Occipital lobe (tissue), 2 donors: ENCODE data around the gene EDDM3A. TPM values are rescaled to one million over a fixed set of nuclear protein-coding genes. Genes with fewer than 3 reads are reported as not detected.
"Not testable (repeated sequence)": the region's sequence is repeated elsewhere in the genome, so short reads cannot be mapped to it uniquely, and the experiment has no call there.

Experiments
- DNase-seq: peaks from one replicate; lab custom pipeline; 2025; lab: John Stamatoyannopoulos, UW
- total RNA-seq: library from RNA; depleted of rRNA; stranded (reverse); fragments of >200 nt; gene quantifications from one replicate; pipeline ENCODE4 v1.2.3, GENCODE V29; 2014

Gene EDDM3A
- not detected for total RNA-seq

DNA sequence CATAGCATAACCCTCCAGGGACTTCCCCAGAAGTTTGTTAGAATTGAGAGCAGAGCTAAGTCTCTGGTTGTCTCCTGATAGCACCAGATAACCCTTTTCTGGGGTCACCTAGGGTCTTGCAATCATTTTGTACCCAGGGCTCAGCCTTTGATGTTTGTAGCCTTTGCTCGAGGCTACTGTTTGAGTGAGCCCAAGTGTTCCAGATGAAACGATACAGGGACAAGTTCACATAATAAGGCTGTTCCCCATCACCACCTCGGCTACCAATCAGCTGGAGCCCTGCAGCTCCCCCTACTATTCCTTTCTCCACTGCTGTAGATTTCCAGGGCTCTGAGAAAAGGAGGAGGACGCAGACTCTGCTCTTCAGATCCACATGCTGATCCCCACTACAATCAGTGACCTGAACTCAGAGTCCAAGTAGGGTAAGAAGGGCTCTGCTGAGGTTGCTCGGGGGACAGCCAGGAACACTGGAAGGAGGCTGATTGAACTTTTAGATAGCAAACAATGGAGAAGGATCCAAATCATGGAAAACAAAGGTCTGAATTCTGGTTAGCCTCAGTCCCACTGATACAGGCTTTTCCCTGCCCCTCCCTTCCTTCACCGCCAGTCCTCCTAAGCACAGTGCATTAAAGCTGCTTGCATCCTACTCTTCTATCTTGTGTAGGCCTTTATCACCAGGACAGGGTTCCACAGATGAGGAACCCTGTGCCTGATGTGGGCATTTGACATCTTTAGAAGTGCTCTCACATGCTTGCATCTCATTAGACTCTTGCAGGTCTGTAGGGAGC, at the start of gene EDDM3A:
Gene EDDM3A, plus strand, starts transcription at position 317 of the 788 bp plus-strand sequence. CDS start 1,694 bp downstream, outside the sequence.
- no peak for DNase-seq

- DNase-seq, result no peak
Measured at GRCh38 chr14:20696764-20697163, 48.9 kb upstream of the EDDM3A start.

- peak; percentile 72 for DNase-seq
Measured at GRCh38 chr14:20697273-20698017, 48.2 kb upstream of the EDDM3A start.

GRCh38 chr14:20698018-20698329, 47.7 kb upstream of the EDDM3A start:
- no peak for DNase-seq

- DNase-seq, result no peak
Measured at GRCh38 chr14:20698934-20699333, 46.8 kb upstream of the EDDM3A start.

- DNase-seq, result no peak
Measured at GRCh38 chr14:20699931-20700330, 45.8 kb upstream of the EDDM3A start.

DNA sequence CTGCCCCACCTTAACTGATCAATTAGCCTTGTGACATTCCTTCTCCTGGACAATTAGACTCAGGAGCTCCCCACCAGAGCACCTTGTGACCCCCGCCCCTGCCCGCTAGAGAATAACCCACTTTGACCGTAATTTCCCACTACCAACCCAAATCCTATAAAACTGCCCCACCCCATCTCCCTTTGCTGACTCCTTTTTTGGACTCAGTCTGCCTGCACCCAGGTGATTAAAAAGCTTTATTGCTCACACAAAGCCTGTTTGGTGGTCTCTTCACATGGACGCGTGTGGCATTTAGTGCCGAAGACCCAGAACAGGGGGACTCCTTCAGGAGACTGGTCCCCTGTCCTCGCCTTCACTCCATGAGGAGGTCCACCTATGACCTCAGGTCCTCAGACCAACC, 44.7 kb upstream of the EDDM3A start:
- not testable (repeated sequence) for DNase-seq

DNA sequence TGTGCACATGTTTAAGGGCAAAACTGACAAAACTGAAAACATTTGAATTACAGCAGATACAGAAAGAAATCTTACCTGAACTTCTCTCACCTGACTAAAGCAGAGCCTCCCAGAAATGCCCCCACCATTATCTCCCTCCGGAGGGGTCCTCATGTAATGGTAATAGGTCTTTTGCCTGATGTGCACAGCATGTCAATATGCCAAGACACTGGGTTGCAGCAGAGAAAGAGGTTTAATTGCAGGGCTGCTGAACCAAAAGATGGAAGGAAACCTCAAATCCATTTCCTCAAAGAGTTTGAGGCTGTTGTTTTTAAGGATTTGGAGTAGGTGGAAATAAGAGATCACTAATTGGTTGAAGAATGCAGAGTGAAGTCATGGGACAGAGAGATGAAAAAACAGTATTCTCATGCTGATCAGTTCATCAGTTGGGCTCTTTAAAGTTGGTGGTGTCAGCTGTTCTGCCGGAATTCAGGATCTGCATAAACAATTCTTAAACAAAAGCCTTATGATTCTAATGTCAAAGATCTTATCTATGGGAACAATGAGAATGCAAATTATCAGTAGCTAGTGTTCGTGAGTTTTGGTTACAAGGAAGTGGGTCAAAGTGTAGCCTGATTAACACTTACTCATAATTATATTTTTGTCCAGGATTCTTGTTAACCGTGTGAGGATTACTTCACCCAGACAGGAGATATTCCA, 38.9 kb upstream of the EDDM3A start:
- DNase-seq, result no peak

GRCh38 chr14:20707622-20708021, 38.1 kb upstream of the EDDM3A start:
- no peak for DNase-seq

DNA sequence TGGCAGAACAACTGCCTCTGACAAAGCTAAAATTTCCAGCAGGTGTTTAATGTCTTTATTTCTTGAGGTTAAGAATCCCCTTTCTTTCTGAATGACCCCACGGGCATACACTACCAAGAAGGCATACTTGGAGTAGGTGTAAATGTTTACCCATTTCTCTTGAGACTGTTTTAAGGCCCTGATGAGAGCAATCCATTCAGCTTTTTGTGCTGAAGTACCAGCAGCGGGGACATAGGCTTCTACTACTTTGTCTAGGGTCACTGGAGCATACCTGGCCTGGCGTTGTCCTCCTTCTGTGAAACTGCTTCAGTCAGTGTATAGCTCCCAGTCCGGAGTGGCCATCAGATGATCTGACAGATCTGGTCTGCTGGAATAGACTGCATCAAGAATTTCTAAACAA, 34.4 kb upstream of the EDDM3A start:
- no peak for DNase-seq

GRCh38 chr14:20711685-20712084, 34.0 kb upstream of the EDDM3A start:
- no peak for DNase-seq

- no peak for DNase-seq
Measured at GRCh38 chr14:20712904-20713303, 32.8 kb upstream of the EDDM3A start.

DNA sequence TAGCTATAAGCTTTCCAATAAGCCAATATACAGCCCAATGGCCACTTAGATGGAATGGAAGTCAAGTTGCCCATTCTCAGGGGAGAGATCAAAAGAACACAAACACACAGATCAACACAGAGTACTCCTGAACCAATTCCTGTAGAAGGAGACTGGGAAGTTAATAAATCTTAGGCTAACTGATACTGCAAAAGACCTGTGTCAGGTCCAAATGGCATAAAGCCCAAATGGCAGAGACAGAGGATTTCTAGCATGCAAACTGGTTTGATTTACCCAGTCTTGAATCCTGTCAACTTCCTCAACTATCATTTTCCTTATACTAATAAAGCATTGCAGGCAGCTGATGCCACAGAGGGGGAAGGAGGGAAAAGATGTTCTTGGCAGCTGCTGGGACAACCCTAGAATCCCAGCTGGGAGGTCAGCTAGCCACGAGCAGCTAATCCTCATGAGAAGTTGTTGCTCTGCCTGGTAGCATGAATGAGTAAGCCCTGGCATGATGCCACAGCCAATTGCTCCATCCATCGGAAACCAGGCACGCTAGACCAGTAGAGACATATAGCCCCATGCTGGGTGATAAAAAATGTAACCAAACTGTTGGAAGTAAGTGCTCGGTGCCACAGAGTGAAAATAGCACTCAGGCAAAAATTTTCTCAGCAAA, 31.0 kb upstream of the EDDM3A start:
- DNase-seq, result no peak

- DNase-seq, result no peak
Measured at GRCh38 chr14:20719777-20720176, 25.9 kb upstream of the EDDM3A start.

DNA sequence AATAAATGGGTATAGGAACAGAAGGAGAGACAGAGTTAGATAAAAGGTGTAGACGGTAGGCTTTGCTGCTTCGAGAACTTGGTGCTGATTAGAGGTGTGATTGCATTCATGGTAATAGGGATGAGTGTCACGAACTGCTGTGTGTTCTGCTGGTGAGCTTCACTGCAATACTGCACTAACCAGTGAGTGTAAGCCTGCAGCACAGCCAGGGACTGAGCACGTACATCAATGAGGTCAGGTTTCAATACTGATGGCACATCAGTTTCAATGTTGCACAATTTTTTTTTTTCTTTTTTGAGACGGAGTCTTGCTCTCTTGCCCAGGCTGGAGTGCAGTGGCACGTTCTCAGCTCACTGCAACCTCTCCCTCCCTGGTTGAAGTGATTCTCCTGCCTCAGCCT, 24.9 kb upstream of the EDDM3A start:
- DNase-seq, result no peak

- no peak for DNase-seq
Measured at GRCh38 chr14:20722016-20722415, 23.7 kb upstream of the EDDM3A start.

DNA sequence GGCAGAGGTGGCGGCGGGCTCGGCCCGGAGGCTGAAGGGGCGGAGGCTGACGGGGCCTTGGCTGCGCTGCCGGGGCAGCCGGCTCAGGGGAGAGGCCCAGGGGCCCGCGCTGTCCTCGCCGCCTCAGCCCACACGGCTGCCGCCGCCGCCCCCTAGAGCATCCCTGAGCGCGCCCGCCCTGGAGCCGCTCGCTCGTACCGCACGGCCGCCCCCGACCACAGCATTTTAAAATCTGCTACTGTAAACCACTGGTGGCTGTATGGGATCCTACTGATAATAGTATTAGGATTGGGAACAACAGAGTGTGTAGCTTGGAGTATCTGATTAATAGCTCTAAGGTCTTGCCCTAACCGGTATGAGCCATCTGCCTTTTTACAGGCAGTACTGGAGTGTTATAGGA, 22.2 kb upstream of the EDDM3A start:
- DNase-seq, result no peak

- DNase-seq, result not testable (repeated sequence)
Measured at GRCh38 chr14:20726121-20726520, 19.6 kb upstream of the EDDM3A start.

DNA sequence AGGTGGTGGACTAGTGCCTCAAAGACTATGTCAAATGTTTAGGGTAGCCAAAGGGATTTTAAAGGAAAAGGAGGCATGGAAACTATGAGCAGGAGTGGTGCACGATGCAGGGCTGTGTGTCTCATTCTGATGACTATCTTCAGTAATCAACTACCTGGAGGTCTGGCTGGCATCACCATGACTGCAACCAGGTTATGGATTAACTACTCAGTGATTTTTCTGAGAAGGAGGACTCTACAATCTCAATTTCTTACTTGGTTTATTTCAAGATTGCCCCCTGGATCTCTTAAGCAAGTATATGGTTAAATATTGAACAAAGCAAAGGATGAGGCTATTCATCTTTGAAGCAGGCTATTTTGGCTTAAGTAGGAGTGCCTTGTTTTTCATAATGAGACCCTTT, 19.2 kb upstream of the EDDM3A start:
- no peak for DNase-seq

- DNase-seq, result no peak
Measured at GRCh38 chr14:20730891-20731290, 14.8 kb upstream of the EDDM3A start.

DNA sequence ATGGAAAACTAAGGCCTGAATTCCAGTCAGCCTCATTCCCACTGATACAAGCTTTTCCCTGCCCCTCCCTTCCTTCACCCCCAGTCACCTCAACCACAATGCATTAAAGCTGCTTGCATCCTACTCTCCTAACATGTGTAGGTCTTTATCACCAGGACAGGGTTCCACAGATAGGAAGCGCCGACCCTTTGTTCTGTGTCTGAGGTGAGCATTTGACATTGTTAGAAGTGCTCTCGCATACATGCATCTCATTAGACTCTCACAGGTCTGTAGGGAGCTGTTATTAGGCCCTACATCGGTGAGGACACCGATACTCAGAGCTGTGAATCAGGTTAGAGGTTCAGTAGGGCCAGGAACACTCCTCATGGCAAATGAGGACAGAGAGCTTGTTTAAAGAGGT, 13.2 kb upstream of the EDDM3A start:
- DNase-seq, result no peak
